HL-60 (cell line): Measurements from ENCODE around the gene SELENOK.

ENCODE experiments used
- CTCF ChIP-seq: IDR thresholded peaks from one replicate; pipeline ENCODE4 v1.5.1; 2011; ENCODE audit warnings: low read length, control low read depth, inconsistent platforms; ENCODE audit not compliant: insufficient read depth
- GABPA ChIP-seq: IDR thresholded peaks from 2 replicates; pipeline ENCODE4 v1.6.1; 2012; ENCODE audit warnings: low read depth
- POLR2AphosphoS5 ChIP-seq: IDR thresholded peaks from 2 replicates; pipeline ENCODE4 v1.6.1; 2012; ENCODE audit warnings: low read depth
- SPI1 ChIP-seq: IDR thresholded peaks from 2 replicates; pipeline ENCODE4 v1.6.1; 2012; ENCODE audit warnings: low read depth, mild to moderate bottlenecking, borderline replicate concordance

DNA sequence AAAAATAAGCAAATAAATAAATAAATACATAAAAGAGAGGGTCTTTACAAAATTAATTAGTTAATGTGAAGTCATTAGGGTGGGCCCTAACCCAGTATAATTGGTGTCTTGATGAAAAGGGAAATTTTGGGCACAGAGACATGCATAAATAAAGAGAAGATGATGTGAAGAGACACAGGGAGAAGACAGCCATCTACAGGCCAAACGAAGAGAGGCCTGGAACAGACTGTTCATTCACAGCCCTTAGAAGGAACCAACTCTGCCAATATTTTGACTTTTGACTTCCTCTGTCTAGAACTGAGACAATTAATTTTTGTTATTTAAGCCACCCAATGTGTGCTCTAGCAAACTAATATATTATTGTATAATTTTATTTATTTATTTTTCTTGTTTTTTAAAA is 29.6 kb upstream of the SELENOK start:
- TF ChIP-seq POLR2AphosphoS5 (no peak), CTCF (peak; percentile 1), SPI1 (0 out of 2 replicates have a peak, but pooled peaks have one; percentile 4), GABPA (no peak)
